H9 (cell line): ENCODE data around the gene IPO9. TPM values are rescaled to one million over a fixed set of nuclear protein-coding genes. Genes with fewer than 3 reads are reported as not detected.

Experiments
- DNase-seq: peaks from one replicate; pipeline ENCODE4 v3.0.0-alpha.2; 2017
- H2AFZ ChIP-seq: one replicate; pipeline ENCODE4 v1.6.1; 2013; ENCODE audit warnings: mild to moderate bottlenecking, low read length, control low read depth, moderate library complexity
- H2AK5ac ChIP-seq: 2 replicates; pipeline ENCODE4 v1.6.1; 2013; ENCODE audit warnings: low read length, control low read depth, mixed read lengths; ENCODE audit not compliant: insufficient read length
- H2BK120ac ChIP-seq: one replicate; pipeline ENCODE4 v1.6.1; 2013; ENCODE audit warnings: low read depth, mild to moderate bottlenecking, low read length, control low read depth, inconsistent platforms; ENCODE audit not compliant: poor library complexity, severe bottlenecking
- H2BK12ac ChIP-seq: 2 replicates; pipeline ENCODE4 v1.6.1; 2013; ENCODE audit warnings: low read length, control low read depth, mixed read lengths, low read depth; ENCODE audit not compliant: insufficient read length
- H2BK15ac ChIP-seq: 2 replicates; pipeline ENCODE4 v1.6.1; 2013; ENCODE audit warnings: low read depth, low read length, control low read depth
- H2BK20ac ChIP-seq: one replicate; pipeline ENCODE4 v1.6.1; 2013; ENCODE audit warnings: low read depth, mild to moderate bottlenecking, low read length, control low read depth, inconsistent platforms; ENCODE audit not compliant: poor library complexity, severe bottlenecking
- H2BK5ac ChIP-seq: 2 replicates; pipeline ENCODE4 v1.6.1; 2013; ENCODE audit warnings: low read length, control low read depth, mixed read lengths; ENCODE audit not compliant: insufficient read length
- H3K14ac ChIP-seq: 2 replicates; pipeline ENCODE4 v1.6.1; 2013; ENCODE audit warnings: low read length, control low read depth; ENCODE audit not compliant: insufficient read depth
- H3K18ac ChIP-seq: 2 replicates; pipeline ENCODE4 v1.6.1; 2013; ENCODE audit warnings: low read depth, mild to moderate bottlenecking, mixed read lengths, low read length, control low read depth; ENCODE audit not compliant: insufficient read length
- H3K23ac ChIP-seq: 2 replicates; pipeline ENCODE4 v1.6.1; 2013; ENCODE audit warnings: low read length, control low read depth, mixed read lengths, low read depth; ENCODE audit not compliant: insufficient read length
- H3K23me2 ChIP-seq: 2 replicates; pipeline ENCODE4 v1.6.1; 2013; ENCODE audit warnings: low read depth, mild to moderate bottlenecking, mixed read lengths, low read length, control low read depth; ENCODE audit not compliant: insufficient read length, poor library complexity, severe bottlenecking
- H3K27ac ChIP-seq: 2 replicates; pipeline ENCODE4 v1.5.1; 2013; ENCODE audit warnings: low read length, control low read depth, mixed read lengths, low read depth; ENCODE audit not compliant: insufficient read length
- H3K27me3 ChIP-seq: 2 replicates; pipeline ENCODE4 v1.6.1; 2013; ENCODE audit warnings: low read length, control low read depth, inconsistent platforms; ENCODE audit not compliant: insufficient read depth
- H3K4ac ChIP-seq: 2 replicates; pipeline ENCODE4 v1.6.1; 2013; ENCODE audit warnings: low read depth, mild to moderate bottlenecking, control low read depth, inconsistent platforms, low read length, moderate library complexity
- H3K4me1 ChIP-seq: 2 replicates; pipeline ENCODE4 v1.6.1; 2013; ENCODE audit warnings: low read length, control low read depth, inconsistent platforms; ENCODE audit not compliant: insufficient read depth
- H3K4me2 ChIP-seq: 2 replicates; pipeline ENCODE4 v1.6.1; 2013; ENCODE audit warnings: low read length, control low read depth, mixed read lengths; ENCODE audit not compliant: insufficient read length, insufficient read depth
- H3K56ac ChIP-seq: 2 replicates; pipeline ENCODE4 v1.6.1; 2013; ENCODE audit warnings: low read depth, mild to moderate bottlenecking, mixed read lengths, low read length, control low read depth; ENCODE audit not compliant: insufficient read length
- H3K79me1 ChIP-seq: 2 replicates; pipeline ENCODE4 v1.6.1; 2013; ENCODE audit warnings: low read depth, mild to moderate bottlenecking, moderate library complexity, low read length, control low read depth, inconsistent platforms; ENCODE audit not compliant: insufficient read depth, poor library complexity, severe bottlenecking
- H3K79me2 ChIP-seq: 2 replicates; pipeline ENCODE4 v1.6.1; 2013; ENCODE audit warnings: low read length, control low read depth, inconsistent platforms; ENCODE audit not compliant: insufficient read depth
- H3K9ac ChIP-seq: 2 replicates; pipeline ENCODE4 v1.6.1; 2013; ENCODE audit warnings: low read length, control low read depth, mixed read lengths; ENCODE audit not compliant: insufficient read length; ENCODE audit errors: extremely low read depth
- H3K9me3 ChIP-seq: one replicate; pipeline ENCODE4 v1.6.1; 2013; ENCODE audit warnings: low read depth, low read length, inconsistent platforms; ENCODE audit not compliant: control insufficient read depth
- H3T11ph ChIP-seq: one replicate; pipeline ENCODE4 v1.6.1; 2013; ENCODE audit warnings: mild to moderate bottlenecking, low read length, control low read depth, inconsistent platforms
- H4K20me1 ChIP-seq: one replicate; pipeline ENCODE4 v1.6.1; 2013; ENCODE audit not compliant: control insufficient read depth, insufficient read length, insufficient read depth
- H4K5ac ChIP-seq: 2 replicates; pipeline ENCODE4 v1.6.1; 2013; ENCODE audit warnings: low read depth, mild to moderate bottlenecking, mixed read lengths, low read length, control low read depth; ENCODE audit not compliant: insufficient read length
- H4K8ac ChIP-seq: replicated peaks from 2 replicates; pipeline ENCODE4 v1.6.1; 2013; ENCODE audit warnings: low read length, control low read depth, mixed read lengths, low read depth; ENCODE audit not compliant: insufficient read length
- H4K91ac ChIP-seq: 2 replicates; pipeline ENCODE4 v1.6.1; 2013; ENCODE audit warnings: low read depth, mild to moderate bottlenecking, moderate library complexity, mixed read lengths, low read length, control low read depth; ENCODE audit not compliant: insufficient read length
- H3K27ac Mint-ChIP-seq, 3 experiments: 2 replicates in 2 of 3; 3 replicates in 1 of 3; pipeline ENCODE4 v1.8.0; 2020 to 2021; ENCODE audit warnings: mixed read lengths in 3 of 3, mild to moderate bottlenecking in 1 of 3, moderate library complexity in 1 of 3
- H3K27me3 Mint-ChIP-seq: 2 replicates; pipeline ENCODE4 v1.8.0; 2021; ENCODE audit warnings: low read depth, mild to moderate bottlenecking, moderate library complexity, mixed read lengths
- H3K36me3 Mint-ChIP-seq, 3 experiments: 2 replicates in 2 of 3; 3 replicates in 1 of 3; pipeline ENCODE4 v1.8.0; 2020 to 2021; ENCODE audit warnings: low read depth in 3 of 3, mixed read lengths in 3 of 3; ENCODE audit not compliant: insufficient read depth in 1 of 3
- H3K4me1 Mint-ChIP-seq, 2 experiments: 2 replicates each; pipeline ENCODE4 v1.8.0; 2020; ENCODE audit warnings: mixed read lengths in 2 of 2
- H3K4me3 Mint-ChIP-seq, 2 experiments: 2 replicates in 1 of 2; 3 replicates in 1 of 2; pipeline ENCODE4 v1.8.0; 2020 to 2021; ENCODE audit warnings: mild to moderate bottlenecking in 2 of 2, mixed read lengths in 2 of 2, moderate library complexity in 1 of 2
- H3K9me3 Mint-ChIP-seq, 2 experiments: 2 replicates in 1 of 2; 3 replicates in 1 of 2; pipeline ENCODE4 v1.8.0; 2020; ENCODE audit warnings: mild to moderate bottlenecking in 2 of 2, mixed read lengths in 2 of 2, moderate library complexity in 1 of 2
- CTCF ChIP-seq: fragments of 200-600 bp; sonication (generic); conservative IDR thresholded peaks from 3 replicates; pipeline ENCODE4 v1.8.0; 2021; ENCODE audit warnings: antibody characterized with exemption, mild to moderate bottlenecking
- WGBS: extraction: QIAGEN DNeasy Blood & Tissue Kit; methylation state at CpG from one replicate; pipeline ENCODE4 v1.1.7; 2013; ENCODE audit warnings: missing lambda C conversion rate, low lambda C conversion rate, mixed read lengths; ENCODE audit not compliant: insufficient read length; ENCODE audit errors: extremely low coverage; 5-methylcytosine and 5-hydroxymethylcytosine counted together
- total RNA-seq: library from RNA; stranded (reverse); gene quantifications from 2 replicates; pipeline ENCODE4 v1.2.1, GENCODE V29; 2021

The IPO9 gene
- total RNA-seq, 1 experiment from 2014 or later, result 104 TPM

DNA sequence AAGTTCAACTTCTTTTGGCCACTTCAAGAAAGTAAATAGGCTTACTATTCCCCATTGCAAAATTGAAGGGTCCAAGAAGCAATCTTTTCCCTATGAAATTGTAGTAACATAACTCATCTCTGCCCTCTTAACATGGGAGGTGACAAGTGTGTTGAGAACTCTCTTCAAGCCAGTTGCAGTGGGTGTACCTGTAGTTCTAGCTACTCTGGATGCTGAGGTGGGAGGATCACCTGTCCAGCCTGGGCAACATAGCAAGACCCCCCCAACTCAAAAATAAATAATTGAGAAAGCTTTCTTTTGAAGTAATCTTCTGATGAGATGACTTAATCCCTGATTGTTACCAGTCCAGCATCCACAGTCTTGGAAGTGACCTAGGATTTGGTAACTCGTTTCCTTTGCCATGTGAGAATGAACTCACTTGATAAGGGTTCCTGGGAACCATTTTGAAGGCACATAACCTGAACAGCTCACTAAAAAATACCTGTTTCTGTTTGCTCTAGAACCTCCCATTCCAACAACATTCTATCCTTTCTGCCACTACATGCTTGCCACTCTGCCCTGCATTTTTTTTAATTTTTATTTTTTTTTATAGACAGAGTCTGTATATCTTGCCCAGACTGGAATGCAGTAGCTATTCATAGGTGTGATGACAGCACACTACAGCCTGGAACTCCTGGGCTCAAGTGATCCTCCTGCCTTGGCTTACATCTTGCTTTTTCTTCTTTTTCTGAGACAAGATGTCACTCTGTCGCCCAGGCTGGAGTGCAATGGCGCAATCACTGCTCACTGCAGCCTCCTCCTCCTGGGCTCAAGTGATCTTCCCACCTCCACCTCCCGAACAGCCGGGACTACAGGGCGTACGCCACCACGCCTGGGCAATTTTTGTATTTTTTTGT, 1.4 kb upstream of the IPO9 start:
- TF ChIP-seq CTCF, result no peak
- H2AFZ ChIP-seq, result no peak overlapping the region

More for the DNA sequence above, 1.4 kb upstream of the IPO9 start:
- Histone ChIP-seq H3T11ph (no peak overlapping the region), H4K8ac (no peak overlapping the region), H4K91ac (no peak overlapping the region), H3K4me1 (0 out of 2 replicates have a peak, but pooled peaks cover 3% of the 10 kb centered on the region), H3K27me3 (no peaks in the 10 kb centered on the region), H2BK5ac (no peak overlapping the region), H3K79me1 (peaks cover 4% of the 10 kb centered on the region), H4K5ac (no peak overlapping the region), H3K18ac (no peak overlapping the region), H3K56ac (no peak overlapping the region), H2AK5ac (no peak overlapping the region), H3K9ac (no peak overlapping the region), H2BK120ac (no peak overlapping the region), H3K14ac (no peak overlapping the region), H3K4ac (no peak overlapping the region), H2BK20ac (no peak overlapping the region), H3K4me2 (no peak overlapping the region), H2BK15ac (no peak overlapping the region), H3K79me2 (peaks cover 29% of the 10 kb centered on the region), H3K23ac (no peak overlapping the region), H4K20me1 (no peaks in the 10 kb centered on the region), H3K27ac (no peak overlapping the region), H2BK12ac (no peak overlapping the region), H3K23me2 (no peaks in the 10 kb centered on the region), H3K9me3 (no peaks in the 10 kb centered on the region)
- no peaks in the 10 kb centered on the region for H3K9me3 Mint-ChIP-seq
- no peak overlapping the region for H3K4me3 Mint-ChIP-seq
- DNase-seq, result no peak
- WGBS, result no CpG with 5 or more reads among the region's 8 CpGs
- H3K4me1 Mint-ChIP-seq, result peaks cover 31 to 44% of the 10 kb centered on the region in 2 experiments
- peaks cover 4 to 11% (median 4%) of the 10 kb centered on the region in 3 experiments; a peak in 6 of 7 replicates for H3K36me3 Mint-ChIP-seq
- peak overlapping the region in 1 of 3 experiments; percentile 76; a peak in 1 of 7 replicates for H3K27ac Mint-ChIP-seq
- no peaks in the 10 kb centered on the region; the same call in none of the 2 replicates for H3K27me3 Mint-ChIP-seq
